GM19468 (cell line): ENCODE results near the gene LHFPL6.

Source experiments
- ATAC-seq: cut with Tn5 transposase; IDR thresholded peaks from one replicate; pipeline ENCODE4 v1.9.1; 2021; ENCODE audit warnings: mild to moderate bottlenecking, moderate library complexity, moderate number of reproducible peaks; ENCODE audit not compliant: unreplicated experiment; ENCODE audit errors: extremely low read depth

The LHFPL6 gene

GRCh38 chr13:39422845-39423565 is 180.0 kb downstream of the LHFPL6 start:
- no peak for ATAC-seq

GRCh38 chr13:39419876-39420275 is 183.1 kb downstream of the LHFPL6 start:
- no peak for ATAC-seq

DNA sequence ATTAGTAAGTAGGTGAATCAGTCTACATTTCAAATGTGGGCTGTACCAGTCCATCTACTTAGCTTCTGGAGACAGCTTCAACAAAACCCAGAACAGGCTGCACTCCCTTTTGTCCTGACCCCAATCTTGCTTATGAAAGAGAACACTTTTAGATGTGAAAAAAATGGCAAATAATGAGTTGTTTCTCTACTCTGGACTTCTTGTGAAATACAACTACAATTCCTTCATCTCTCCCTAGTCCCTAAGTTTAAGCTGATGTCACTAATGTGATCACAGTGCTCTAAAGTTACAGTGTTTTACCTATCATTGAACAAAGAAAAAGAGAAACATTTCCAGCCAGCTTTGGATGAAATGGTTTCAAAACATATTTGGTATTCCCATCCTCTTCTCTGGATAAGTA is 183.9 kb downstream of the LHFPL6 start:
- no peak for ATAC-seq

DNA sequence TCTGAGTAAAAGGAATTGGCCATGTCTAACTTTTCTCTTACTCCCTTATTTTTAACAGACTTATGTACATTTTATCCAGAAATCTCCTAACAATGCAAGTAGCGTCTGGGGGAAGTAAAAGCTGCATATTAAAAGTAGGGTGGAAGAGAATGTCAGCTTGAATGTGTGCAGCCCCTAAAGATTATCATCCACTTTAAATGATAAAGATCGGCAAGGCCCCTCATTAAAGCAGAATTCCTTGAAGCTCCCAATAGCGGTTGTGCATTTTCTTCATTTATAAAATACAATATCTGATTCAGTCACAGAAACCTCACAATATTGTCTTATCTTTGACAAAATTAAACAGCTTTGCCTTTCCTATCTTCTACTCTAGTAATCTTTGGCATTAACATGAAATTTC is 184.6 kb downstream of the LHFPL6 start:
- ATAC-seq = no peak

DNA sequence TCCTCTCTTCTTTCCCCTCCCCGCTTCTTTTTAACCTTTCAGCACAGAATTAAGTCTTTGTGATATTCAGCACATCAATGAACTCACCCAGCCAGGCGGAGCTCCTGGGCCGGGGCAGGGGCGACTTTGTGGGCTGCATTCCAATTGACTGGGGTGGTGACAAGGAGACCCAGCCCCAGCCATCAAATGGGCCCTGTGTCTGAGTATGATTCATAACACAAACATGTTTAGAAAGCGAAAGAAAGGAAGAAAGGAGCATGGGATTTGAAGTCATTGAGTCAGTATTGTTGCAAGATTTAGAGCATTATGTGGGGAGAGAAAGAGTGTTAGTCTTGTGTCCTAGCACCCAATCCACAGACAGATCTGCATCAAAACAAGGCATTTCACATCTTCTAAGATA is 185.3 kb downstream of the LHFPL6 start:
- ATAC-seq = no peak

DNA sequence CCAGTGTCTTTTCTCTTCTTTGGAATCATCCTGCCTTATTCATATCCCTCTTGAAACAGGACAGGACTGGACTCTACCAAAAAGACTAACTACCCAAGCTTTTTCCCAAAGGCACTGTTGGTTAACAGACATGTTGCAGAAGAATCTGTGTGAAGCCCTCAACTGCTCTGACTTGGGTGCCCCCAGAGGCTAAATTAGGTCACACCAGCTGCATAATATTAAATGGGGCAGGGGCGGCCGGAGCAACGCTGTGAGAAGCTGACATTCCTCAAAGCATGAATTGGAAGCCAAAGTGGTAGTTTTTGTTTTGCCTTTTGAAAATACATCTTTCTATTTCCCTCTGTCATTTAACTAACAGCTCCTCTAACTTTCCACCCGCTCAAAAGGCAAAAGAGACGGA is 185.9 kb downstream of the LHFPL6 start:
- no peak for ATAC-seq

- ATAC-seq = no peak
Measured at GRCh38 chr13:39415008-39415802, 187.8 kb downstream of the LHFPL6 start.

DNA sequence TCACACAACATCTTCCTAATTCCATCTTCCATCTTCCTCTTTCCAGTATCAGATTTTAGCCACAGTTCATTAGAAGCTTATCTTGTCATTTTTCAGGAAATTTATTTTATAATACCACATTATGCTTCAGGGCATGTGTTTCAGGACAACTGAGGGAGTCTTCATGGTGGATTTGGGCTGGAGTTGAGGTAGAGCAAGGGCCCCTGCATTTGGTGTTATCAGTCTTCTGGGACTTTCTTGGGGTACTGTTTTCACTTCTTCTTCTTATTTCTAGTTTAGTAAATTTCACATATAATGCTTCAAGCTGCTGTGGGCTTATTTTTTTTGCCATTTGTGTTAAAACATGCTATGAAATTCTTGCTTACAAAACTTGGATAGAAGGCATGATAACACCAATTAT is 188.7 kb downstream of the LHFPL6 start:
- ATAC-seq = no peak

- ATAC-seq = no peak
Measured at GRCh38 chr13:39411511-39411910, 191.5 kb downstream of the LHFPL6 start.

DNA sequence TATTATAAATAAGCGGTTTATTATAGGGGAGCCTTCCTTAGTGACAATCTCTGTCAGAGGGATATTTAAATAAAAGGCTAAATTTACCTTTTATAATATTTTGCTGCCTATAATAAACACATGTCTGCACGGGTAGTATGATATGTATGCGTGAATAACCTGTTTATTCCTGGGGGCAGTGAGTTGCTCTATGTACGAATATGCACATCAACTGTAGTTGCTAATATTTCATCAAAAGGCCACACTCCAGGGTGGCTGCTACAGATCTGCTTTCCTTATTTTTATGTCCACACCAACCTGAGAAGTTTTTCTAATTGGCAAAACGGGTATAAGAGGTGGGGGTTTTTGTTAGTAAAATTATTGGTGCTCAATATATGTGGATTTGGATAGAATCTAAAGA is 192.0 kb downstream of the LHFPL6 start:
- ATAC-seq = no peak

GRCh38 chr13:39410096-39410901 is 192.7 kb downstream of the LHFPL6 start:
- ATAC-seq = no peak

- ATAC-seq = no peak
Measured at GRCh38 chr13:39408512-39408911, 194.5 kb downstream of the LHFPL6 start.

GRCh38 chr13:39407786-39408185 is 195.2 kb downstream of the LHFPL6 start:
- no peak for ATAC-seq

DNA sequence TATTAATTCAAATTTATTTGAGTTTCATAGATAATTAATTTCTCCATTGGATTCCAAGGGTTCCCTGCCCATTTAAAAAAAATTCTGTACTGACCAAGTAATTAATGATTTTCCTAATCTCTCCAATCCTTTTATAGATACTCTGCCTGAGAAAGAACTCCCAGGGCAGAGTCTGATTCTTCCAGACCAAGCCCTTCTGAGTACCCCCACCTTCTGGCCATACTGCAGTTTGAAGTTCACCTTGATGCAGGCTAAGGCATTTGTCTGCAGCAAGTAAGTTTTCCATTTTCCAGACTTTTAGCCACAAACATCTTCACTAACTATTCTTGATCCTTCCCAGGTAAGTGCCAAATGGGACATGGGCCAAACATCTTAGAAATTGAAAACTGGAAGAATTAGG is 195.9 kb downstream of the LHFPL6 start:
- ATAC-seq = no peak

GRCh38 chr13:39406688-39407087 is 196.3 kb downstream of the LHFPL6 start:
- no peak for ATAC-seq

DNA sequence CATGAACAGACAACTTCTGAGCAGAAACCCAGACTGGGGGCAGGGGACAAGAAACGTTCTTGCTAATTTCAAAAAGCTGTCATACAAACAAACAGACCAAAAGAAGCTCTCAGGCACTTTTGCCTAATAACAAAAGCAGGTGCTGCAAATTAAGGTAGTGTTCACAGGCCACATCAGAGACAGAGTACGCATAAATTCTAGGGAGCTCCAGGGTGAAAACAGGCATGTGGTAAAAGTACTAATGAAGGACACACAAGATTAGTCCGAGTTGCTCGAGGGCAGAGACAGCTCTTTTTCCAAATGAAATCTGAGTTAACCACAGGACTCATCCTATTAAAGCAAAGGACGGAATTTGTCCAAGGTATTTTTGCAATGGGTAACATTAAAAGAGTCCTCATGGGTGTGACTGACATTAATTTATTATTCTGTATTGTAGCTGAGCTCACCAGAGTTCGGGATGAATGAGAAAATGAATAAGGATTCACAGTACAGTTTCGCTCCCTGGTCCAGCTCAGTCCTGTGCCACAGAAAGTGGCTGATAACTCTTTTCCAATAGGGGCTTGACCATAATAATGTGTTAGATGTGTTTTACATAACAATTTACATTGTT is 197.3 kb downstream of the LHFPL6 start:
- no peak for ATAC-seq

- no peak for ATAC-seq
Measured at GRCh38 chr13:39405107-39405506, 197.9 kb downstream of the LHFPL6 start.

DNA sequence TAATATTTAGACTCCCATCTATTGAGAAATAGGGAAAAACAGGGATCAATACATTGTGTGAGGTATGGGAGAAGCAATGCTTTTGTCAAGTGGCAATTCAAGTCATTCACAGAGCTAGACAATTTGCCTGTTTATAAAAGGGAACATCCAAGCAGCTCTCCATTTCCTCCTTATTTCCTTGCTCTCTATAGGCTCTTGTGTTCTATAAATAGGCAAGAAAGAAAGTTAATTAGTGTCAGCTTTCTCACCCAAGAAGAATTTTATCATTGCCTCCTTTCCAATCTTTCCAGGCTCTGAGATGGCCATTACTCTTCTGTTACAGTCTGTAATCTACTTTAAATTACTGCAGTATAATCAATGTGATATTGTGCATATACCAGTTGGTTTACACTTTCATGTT is 199.9 kb downstream of the LHFPL6 start:
- no peak for ATAC-seq

DNA sequence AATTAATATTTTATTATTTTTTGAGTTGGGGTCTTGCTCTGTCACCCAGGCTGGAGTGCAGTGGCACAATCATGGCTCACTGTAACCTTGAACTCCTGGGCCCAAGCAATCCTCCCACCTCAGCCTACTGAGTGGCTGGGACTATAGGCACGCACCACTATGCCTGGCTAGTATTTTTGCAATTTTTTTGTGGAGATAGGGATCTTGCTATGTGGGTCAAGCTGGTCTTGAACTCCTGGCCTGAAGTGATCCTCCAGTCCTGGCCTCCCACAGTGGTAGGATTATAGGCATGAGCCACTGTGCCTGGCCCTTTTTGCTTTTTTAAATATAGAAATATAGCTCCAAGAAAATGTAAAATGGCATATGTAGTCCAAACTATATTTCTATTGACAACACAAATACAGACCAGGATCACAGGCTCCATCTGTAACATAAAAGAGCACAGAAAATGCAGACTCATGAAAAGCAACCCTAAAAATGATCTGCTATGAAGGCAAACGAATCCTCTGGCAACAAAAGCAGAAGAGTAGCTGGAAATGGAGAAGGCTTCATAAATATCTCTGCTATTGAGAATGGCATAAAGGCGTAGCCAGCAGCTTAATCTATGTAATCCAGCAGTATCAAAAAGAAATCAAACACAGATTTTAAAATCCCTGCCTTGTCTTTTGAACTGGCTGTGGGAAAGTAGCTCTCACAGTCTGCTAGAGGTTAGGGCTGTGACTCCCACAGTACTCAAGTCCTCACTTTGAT is 200.6 kb downstream of the LHFPL6 start:
- ATAC-seq = no peak

DNA sequence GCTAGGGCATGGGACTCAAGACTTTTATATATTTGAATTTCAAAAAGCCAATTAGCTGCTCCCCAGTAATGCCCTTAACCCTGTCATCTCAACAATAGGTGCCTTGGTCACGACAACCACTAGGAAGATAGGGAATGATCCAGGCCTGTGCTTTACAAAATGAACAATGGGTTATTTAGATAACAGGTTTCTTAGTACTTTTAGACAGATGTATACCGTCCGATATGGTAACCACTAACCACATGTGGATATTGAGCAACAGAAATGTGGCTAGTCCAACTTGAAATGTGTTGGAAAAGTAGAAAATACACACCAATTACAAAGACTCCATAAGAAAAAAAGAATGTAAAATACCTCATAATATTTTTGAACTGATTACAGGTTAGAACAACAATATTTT is 201.2 kb downstream of the LHFPL6 start:
- ATAC-seq = no peak
